Body of pancreas (tissue), 4 donors: ENCODE results near the gene LYST. TPM values are rescaled to one million over a fixed set of nuclear protein-coding genes. Genes with fewer than 3 reads are reported as not detected.
A peak's percentile ranks its signal among the peaks of the same experiment; 100 is the strongest.

Source experiments
- ATAC-seq: fragments of 150-250 bp; one replicate; pipeline ENCODE4 v1.9.1; 2016
- DNase-seq, 4 donors: peaks; one replicate each; pipeline ENCODE4 v3.0.0-alpha.2; 2019
- H3K27ac ChIP-seq, 4 donors: fragments of 200-600 bp; sonication (generic); 1 replicate in 3 of 4; 2 replicates in 1 of 4; pipeline versions ENCODE4 v1.5.1 to v1.6.1; 2016 to 2019; ENCODE audit warnings: mild to moderate bottlenecking in 1 of 4, mixed read lengths in 1 of 4, moderate library complexity in 1 of 4
- H3K27me3 ChIP-seq, 2 donors: fragments of 200-600 bp; sonication (generic); one replicate each; pipeline ENCODE4 v1.6.0; 2016; ENCODE audit warnings: mild to moderate bottlenecking in 1 of 2
- H3K36me3 ChIP-seq, 2 donors: fragments of 200-600 bp; sonication (generic); replicated peaks in 1 of 2; 2 replicates each; pipeline ENCODE4 v1.5.1; 2016; ENCODE audit warnings: low read depth in 2 of 2; ENCODE audit not compliant: insufficient read depth in 1 of 2
- H3K4me1 ChIP-seq: fragments of 200-600 bp; sonication (generic); one replicate; pipeline ENCODE4 v1.6.0; 2016
- H3K4me3 ChIP-seq, 2 donors: fragments of 200-600 bp; sonication (generic); 1 replicate in 1 of 2; 2 replicates in 1 of 2; pipeline ENCODE4 v1.5.1; 2016 to 2019
- H3K9me3 ChIP-seq, 3 donors: fragments of 200-600 bp; sonication (generic); 1 replicate in 2 of 3; 2 replicates in 1 of 3; pipeline ENCODE4 v1.5.1; 2016
- POLR2A ChIP-seq, 3 donors: fragments of 450-650 bp; IDR thresholded peaks; one replicate each; pipeline ENCODE4 v1.6.1; 2016; ENCODE audit warnings: antibody characterized with exemption in 3 of 3, mild to moderate bottlenecking in 2 of 3
- WGBS, 2 donors: methylation state at CpG; one replicate each; pipeline ENCODE4 v1.1.5; 2017; 5-methylcytosine and 5-hydroxymethylcytosine counted together
- intact Hi-C: fragments of 100-400 bp; cut with DNase I; formaldehyde crosslinking; loops from one replicate; pipeline ENCODE4 v1.15.1; 2023
- total RNA-seq, 2 donors: library from RNA; depleted of rRNA; stranded (reverse); fragments of >200 nt; gene quantifications; one replicate each; pipeline ENCODE4 v1.1.0, GENCODE V29; 2016
- TF ChIP-seq, protein P1 (sequence below), 7 experiments: fragments of 450-650 bp in 4 of 7; fragments of 200-600 bp in 3 of 7; sonication (generic) in 3 of 7; IDR thresholded peaks; one replicate each; pipeline ENCODE4 v1.5.1; 2016 to 2019; ENCODE audit warnings: antibody characterized with exemption in 7 of 7

LYST gene
- total RNA-seq, 2 donors from 2014 or later, result 16.5 to 21.0 TPM

- no peaks in the 10 kb centered on the region for H3K9me3 ChIP-seq
- H3K27ac ChIP-seq, result no peak overlapping the region
- H3K36me3 ChIP-seq, result no peaks in the 10 kb centered on the region
- 94 to 95% methylated on average over 2 of the region's 2 CpGs for WGBS, 2 donors
- intact Hi-C loops, result no loop called here
- ATAC-seq (no peak), DNase-seq (no peak)
- H3K4me3 ChIP-seq, result no peak overlapping the region
- H3K4me1 ChIP-seq, result peaks cover 7% of the 10 kb centered on the region
- TF ChIP-seq, protein P1, sequence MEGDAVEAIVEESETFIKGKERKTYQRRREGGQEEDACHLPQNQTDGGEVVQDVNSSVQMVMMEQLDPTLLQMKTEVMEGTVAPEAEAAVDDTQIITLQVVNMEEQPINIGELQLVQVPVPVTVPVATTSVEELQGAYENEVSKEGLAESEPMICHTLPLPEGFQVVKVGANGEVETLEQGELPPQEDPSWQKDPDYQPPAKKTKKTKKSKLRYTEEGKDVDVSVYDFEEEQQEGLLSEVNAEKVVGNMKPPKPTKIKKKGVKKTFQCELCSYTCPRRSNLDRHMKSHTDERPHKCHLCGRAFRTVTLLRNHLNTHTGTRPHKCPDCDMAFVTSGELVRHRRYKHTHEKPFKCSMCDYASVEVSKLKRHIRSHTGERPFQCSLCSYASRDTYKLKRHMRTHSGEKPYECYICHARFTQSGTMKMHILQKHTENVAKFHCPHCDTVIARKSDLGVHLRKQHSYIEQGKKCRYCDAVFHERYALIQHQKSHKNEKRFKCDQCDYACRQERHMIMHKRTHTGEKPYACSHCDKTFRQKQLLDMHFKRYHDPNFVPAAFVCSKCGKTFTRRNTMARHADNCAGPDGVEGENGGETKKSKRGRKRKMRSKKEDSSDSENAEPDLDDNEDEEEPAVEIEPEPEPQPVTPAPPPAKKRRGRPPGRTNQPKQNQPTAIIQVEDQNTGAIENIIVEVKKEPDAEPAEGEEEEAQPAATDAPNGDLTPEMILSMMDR (IDR thresholded peaks at IDR 0.05), result no peak
- TF ChIP-seq POLR2A (IDR thresholded peaks at IDR 0.05), result no peak
- no peaks in the 10 kb centered on the region for H3K27me3 ChIP-seq
Measured at GRCh38 chr1:235893840-235894239, 27.1 kb upstream of the LYST start.

DNA sequence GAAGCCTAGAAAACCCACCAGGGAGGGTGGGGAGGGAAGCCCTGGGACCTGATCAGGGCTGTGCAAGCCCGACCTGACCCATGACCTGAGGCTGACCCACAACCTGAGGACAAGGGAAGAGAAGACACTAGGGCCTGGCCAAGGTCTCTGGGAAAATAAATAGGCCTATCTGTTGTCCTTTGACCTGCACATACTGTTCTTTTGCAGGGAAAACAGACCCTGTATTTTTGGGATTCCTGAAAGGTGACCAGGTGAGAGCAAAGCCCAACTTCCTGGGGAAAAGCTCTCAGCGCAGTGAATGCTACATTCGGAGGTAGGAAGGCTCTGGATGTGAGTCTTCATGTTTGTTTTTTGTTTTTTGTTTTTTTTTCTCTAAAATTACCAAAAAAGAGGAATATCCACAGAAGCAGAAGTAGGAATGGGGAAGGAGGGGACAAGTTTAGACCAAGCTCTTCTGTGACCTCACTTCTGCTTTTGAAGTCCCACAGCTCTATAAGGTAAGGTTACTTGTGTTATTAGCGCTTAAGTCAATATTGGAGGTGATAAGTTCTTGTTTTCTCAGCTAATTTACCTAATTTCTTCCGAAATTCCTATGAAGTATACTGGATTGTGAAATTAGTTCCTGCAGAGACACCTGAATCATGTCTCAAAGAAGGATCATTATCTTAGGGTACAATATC, 26.2 kb upstream of the LYST start:
- peaks cover 7% of the 10 kb centered on the region for H3K4me1 ChIP-seq
- no peaks in the 10 kb centered on the region for H3K27me3 ChIP-seq
- intact Hi-C loops, result no loop called here
- H3K9me3 ChIP-seq, result no peaks in the 10 kb centered on the region
- H3K4me3 ChIP-seq, result no peak overlapping the region
- H3K27ac ChIP-seq, result peak overlapping the region in 1 of 4 donors; percentile 7
- H3K36me3 ChIP-seq, result no peaks in the 10 kb centered on the region
- ATAC-seq, result no peak
- DNase-seq, result no peak
- TF ChIP-seq POLR2A (IDR thresholded peaks at IDR 0.05), result no peak
- TF ChIP-seq, protein P1 (IDR thresholded peaks at IDR 0.05), result no peak
- 51 to 71% methylated on average over 5 of the region's 5 CpGs for WGBS, 2 donors

- H3K36me3 ChIP-seq, result no peaks in the 10 kb centered on the region
- H3K27me3 ChIP-seq, result no peaks in the 10 kb centered on the region
- H3K4me3 ChIP-seq, result no peak overlapping the region
- peaks cover 7% of the 10 kb centered on the region for H3K4me1 ChIP-seq
- intact Hi-C loops, result no loop called here
- 74 to 88% methylated on average over 6 of the region's 6 CpGs for WGBS, 2 donors
- no peaks in the 10 kb centered on the region for H3K9me3 ChIP-seq
- DNase-seq (no peak), ATAC-seq (no peak)
- H3K27ac ChIP-seq, result no peak overlapping the region
- TF ChIP-seq POLR2A (IDR thresholded peaks at IDR 0.05), result no peak
- TF ChIP-seq, protein P1 (IDR thresholded peaks at IDR 0.05), result no peak
Measured at GRCh38 chr1:235892202-235892601, 25.5 kb upstream of the LYST start.

DNA sequence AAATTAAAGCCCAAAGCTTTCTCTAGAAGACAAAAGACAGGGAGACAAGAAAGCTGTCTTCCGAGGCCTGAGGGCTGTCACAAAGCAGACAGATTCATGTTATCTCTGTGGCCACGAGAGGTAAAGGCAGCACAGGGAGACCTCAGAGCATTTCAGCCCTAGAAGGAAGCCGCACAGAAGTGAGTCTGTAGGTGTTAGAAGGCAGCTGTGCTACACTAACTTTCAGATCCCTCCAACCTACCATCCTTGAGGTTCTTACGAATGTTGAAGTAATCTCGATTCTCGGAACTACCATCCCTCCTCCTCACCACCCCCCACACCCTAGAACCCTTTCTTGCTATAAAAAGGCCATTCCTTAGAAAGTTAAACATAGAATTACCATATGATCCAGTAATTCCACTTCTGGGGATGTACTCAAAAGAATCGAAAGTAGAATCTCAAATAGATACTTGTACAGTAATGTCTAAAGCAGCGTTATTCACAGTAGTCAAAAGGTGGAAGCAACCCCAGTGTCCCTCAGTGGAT, 21.5 kb upstream of the LYST start:
- Histone ChIP-seq H3K27me3 (no peaks in the 10 kb centered on the region), H3K27ac (no peak overlapping the region), H3K4me1 (peaks cover 13% of the 10 kb centered on the region), H3K4me3 (no peak overlapping the region), H3K9me3 (no peaks in the 10 kb centered on the region), H3K36me3 (no peaks in the 10 kb centered on the region)
- no peak for TF ChIP-seq POLR2A (IDR thresholded peaks at IDR 0.05)
- TF ChIP-seq, protein P1 (IDR thresholded peaks at IDR 0.05), result no peak
- ATAC-seq (no peak), DNase-seq (no peak)
- intact Hi-C loops, result no loop called here
- 86 to 87% methylated on average over 8 of the region's 8 CpGs for WGBS, 2 donors

DNA sequence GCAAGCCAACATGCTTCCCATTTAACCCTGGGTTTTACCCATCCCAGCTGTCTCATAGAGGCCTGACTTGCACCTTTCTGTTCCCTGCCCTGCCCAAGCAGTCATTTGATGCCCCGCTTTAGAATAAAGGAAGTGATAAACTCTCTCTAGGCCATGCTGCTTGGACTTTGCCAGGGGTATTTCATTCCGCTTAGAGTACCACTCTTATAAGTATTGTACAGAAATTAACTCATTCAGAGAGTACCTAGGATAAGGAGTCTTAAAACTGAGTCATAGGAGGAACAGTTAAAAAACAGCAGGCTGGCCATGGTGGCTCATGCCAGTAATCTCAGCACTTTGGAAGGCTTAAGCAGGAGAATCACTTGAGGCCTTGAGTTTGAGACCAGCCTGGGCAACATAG, 21.0 kb upstream of the LYST start:
- TF ChIP-seq, protein P1 (IDR thresholded peaks at IDR 0.05), result no peak
- TF ChIP-seq POLR2A (IDR thresholded peaks at IDR 0.05), result no peak
- no peak overlapping the region for H3K27ac ChIP-seq
- H3K27me3 ChIP-seq, result no peaks in the 10 kb centered on the region
- H3K36me3 ChIP-seq, result no peaks in the 10 kb centered on the region
- DNase-seq (no peak), ATAC-seq (no peak)
- 73 to 95% methylated on average over 2 of the region's 2 CpGs for WGBS, 2 donors
- no peak overlapping the region for H3K4me3 ChIP-seq
- H3K4me1 ChIP-seq, result peaks cover 14% of the 10 kb centered on the region
- H3K9me3 ChIP-seq, result no peaks in the 10 kb centered on the region
- intact Hi-C loops, result no loop called here
